Activated T-helper 1 cell treated with anti-CD3 and anti-CD28 coated beads, Interleukin-12 subunit alpha, Interleukin-12 subunit beta, Interleukin-2, Interleukin-4 antibody, amounts not matched to agents 30 ng/mL and 10 ng/mL and 1 ng/mL, durations not matched to agents 14 hours and 24 hours and 36 hours (primary cell): ENCODE data around the gene ZNF780B. TPM values are rescaled to one million over a fixed set of nuclear protein-coding genes. Genes with fewer than 3 reads are reported as not detected.

ENCODE experiments used
- DNase-seq: peaks from one replicate; pipeline ENCODE4 v3.0.0; 2021; ENCODE audit warnings: low spot score
- H3K27ac Mint-ChIP-seq: one replicate; pipeline ENCODE4 v1.8.0; 2021; ENCODE audit warnings: mild to moderate bottlenecking, mixed read lengths
- H3K27me3 Mint-ChIP-seq: one replicate; pipeline ENCODE4 v1.8.0; 2022; ENCODE audit warnings: mild to moderate bottlenecking, moderate library complexity, mixed read lengths; ENCODE audit not compliant: insufficient read depth
- H3K36me3 Mint-ChIP-seq: one replicate; pipeline ENCODE4 v1.8.0; 2021; ENCODE audit warnings: low read depth, mixed read lengths
- H3K4me1 Mint-ChIP-seq: one replicate; pipeline ENCODE4 v1.8.0; 2021; ENCODE audit warnings: low read depth, mixed read lengths
- H3K4me3 Mint-ChIP-seq: one replicate; pipeline ENCODE4 v1.8.0; 2021; ENCODE audit warnings: mild to moderate bottlenecking, moderate library complexity, mixed read lengths
- H3K9me3 Mint-ChIP-seq: one replicate; pipeline ENCODE4 v1.8.0; 2021; ENCODE audit warnings: mixed read lengths
- intact Hi-C: fragments of 100-400 bp; cut with micrococcal nuclease; formaldehyde crosslinking; loops from one replicate; pipeline ENCODE4 v1.15.1; 2024
- total RNA-seq: library from RNA; stranded (reverse); gene quantifications from 2 replicates; pipeline ENCODE4 v1.2.3, GENCODE V29; 2022

ZNF780B gene
- total RNA-seq, 1 donor from 2014 or later, result 29.0 TPM

DNA sequence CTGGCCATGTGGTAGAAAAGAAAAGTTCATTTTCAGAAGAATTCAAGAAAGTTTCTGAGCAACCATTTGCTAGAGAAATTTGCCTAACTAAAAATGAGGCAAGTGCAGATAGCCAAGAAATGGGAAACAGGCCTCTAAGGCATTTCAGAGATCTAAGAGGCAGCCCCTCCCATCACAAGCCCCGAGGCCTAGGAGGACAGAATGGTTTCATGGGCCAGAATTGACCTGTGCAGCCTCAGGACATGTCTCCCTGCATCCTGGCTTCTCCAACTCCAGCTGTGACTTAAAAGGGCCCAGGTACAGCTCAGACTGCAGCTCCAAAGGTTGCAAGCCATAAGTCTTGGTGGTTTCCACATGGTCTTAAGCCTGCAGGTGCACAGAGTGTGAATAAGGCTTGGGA lies 62.4 kb downstream of the ZNF780B start:
- no peak overlapping the region for H3K27ac Mint-ChIP-seq
- H3K27me3 Mint-ChIP-seq, result no peaks in the 10 kb centered on the region
- peaks cover 42% of the 10 kb centered on the region for H3K4me1 Mint-ChIP-seq
- no peak overlapping the region for H3K4me3 Mint-ChIP-seq
- peaks cover 18% of the 10 kb centered on the region for H3K9me3 Mint-ChIP-seq
- peaks cover 34% of the 10 kb centered on the region for H3K36me3 Mint-ChIP-seq
- intact Hi-C loops, result no loop called here
- no peak for DNase-seq

DNA sequence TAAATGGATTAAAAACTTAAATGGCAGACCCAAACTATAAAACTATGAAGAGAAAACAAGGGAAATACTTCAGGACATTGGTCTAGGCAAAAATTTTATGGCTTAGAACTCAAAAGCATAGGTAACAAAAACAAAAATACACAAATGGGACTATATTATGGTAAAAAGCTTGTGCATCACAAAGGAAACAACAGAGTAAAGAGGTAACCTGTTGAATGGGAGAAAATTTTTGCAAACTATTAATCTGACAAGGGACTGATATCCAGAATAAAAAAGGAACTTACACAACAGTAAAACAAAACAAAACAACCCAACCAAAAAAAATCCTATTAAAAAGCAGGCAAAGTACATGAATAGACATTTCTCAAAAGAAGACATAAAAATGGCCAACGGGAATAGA lies 68.4 kb downstream of the ZNF780B start:
- no peak for DNase-seq
- intact Hi-C loops, result no loop called here
- Mint-ChIP-seq H3K4me3 (no peak overlapping the region), H3K4me1 (peaks cover 7% of the 10 kb centered on the region), H3K27ac (no peak overlapping the region), H3K9me3 (peaks cover 42% of the 10 kb centered on the region), H3K36me3 (peaks cover 47% of the 10 kb centered on the region), H3K27me3 (no peaks in the 10 kb centered on the region)

DNA sequence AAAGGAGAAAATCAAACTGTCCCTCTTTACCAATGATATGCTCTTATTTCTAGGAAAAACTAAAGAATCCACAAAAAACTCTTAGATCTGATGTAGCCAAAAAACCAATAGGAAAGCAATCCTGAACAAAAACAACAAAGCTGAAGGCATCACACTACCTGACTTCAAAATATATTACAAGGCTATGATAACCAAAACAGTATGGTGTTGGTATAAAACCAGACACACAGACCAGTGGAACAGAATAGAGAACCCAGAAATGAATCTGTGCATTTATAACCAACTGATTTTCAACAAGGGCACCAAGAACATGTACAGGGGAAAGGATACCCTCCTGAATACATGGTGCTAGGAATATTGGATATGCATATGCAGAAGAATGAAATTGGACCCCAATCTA lies 68.9 kb downstream of the ZNF780B start:
- H3K4me1 Mint-ChIP-seq, result peaks cover 2% of the 10 kb centered on the region
- H3K9me3 Mint-ChIP-seq, result peaks cover 42% of the 10 kb centered on the region
- no peak for DNase-seq
- H3K36me3 Mint-ChIP-seq, result peaks cover 50% of the 10 kb centered on the region
- intact Hi-C loops, result no loop called here
- H3K27ac Mint-ChIP-seq, result no peak overlapping the region
- H3K4me3 Mint-ChIP-seq, result no peak overlapping the region
- no peaks in the 10 kb centered on the region for H3K27me3 Mint-ChIP-seq

DNA sequence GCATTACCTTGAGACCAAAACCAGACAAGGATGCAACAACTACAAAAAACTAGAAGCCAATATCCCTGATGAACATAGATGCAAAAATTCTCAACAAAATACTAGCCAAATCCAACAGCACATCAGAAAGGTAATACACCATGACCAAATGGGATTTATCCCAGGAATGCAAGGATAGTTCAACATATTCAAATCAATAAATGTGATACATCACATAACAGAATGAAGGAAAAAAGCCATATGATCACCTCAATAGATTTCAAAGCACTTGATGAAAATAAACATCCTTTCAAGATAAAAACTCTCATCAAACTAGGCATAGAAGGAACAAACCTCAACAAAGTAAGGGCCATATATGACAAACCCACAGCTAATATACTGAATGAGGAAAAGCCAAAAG lies 69.4 kb downstream of the ZNF780B start:
- Mint-ChIP-seq H3K27me3 (no peaks in the 10 kb centered on the region), H3K4me1 (no peaks in the 10 kb centered on the region), H3K27ac (no peak overlapping the region), H3K9me3 (peaks cover 42% of the 10 kb centered on the region), H3K4me3 (no peak overlapping the region), H3K36me3 (peaks cover 52% of the 10 kb centered on the region)
- no peak for DNase-seq
- intact Hi-C loops, result no loop called here

DNA sequence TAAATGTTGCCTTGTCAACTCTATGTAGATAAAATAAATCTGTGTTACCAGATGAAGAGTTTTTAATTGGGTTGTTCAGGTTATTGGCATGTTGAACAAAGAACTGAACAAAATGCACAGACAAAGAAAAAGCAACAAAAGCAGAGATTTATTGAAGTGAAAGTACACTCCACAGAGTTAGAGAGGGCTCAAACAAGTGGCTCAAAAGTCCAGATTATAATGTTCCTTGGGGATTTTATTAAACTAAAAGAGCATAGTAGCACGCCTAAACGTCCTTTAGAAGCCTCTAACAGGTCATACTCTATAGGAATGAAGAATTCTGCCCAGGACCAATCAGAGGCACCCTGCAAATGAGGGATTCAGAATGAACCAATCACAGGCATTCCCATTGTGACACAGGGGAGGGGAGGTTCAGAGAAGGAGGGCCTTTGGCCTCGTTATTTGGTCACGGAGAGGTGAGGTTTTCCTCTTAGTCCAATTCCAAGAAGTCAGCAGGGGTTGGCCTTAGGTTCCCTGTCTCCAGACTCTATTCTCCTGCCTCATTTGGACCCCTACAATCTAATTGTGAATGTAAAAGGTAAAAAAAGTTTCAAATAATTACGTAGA lies 72.2 kb downstream of the ZNF780B start:
- Mint-ChIP-seq H3K27me3 (no peaks in the 10 kb centered on the region), H3K27ac (no peak overlapping the region), H3K4me3 (no peak overlapping the region), H3K4me1 (no peaks in the 10 kb centered on the region), H3K36me3 (peaks cover 65% of the 10 kb centered on the region), H3K9me3 (peaks cover 42% of the 10 kb centered on the region)
- no peak for DNase-seq
- intact Hi-C loops, result no loop called here

DNA sequence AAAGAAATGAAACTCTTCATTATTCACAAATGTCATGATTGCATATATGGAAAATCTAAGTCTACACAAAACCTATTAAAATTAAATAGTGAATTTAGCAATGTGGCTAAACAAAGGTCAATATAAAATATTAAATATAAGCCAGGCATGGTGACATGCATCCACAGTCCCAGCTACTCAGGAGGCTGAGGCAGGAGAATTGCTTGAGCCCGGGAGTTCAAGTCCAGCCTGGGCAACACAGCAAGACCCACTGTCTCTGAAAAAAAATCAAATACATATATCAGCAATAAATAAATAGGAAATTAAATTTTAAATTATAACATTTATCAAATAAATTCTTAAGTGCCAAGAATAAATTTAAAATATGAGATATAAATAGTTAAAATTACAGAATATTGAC lies 73.1 kb downstream of the ZNF780B start:
- Mint-ChIP-seq H3K4me3 (no peak overlapping the region), H3K27me3 (no peaks in the 10 kb centered on the region), H3K36me3 (peaks cover 73% of the 10 kb centered on the region), H3K9me3 (peaks cover 41% of the 10 kb centered on the region), H3K4me1 (no peaks in the 10 kb centered on the region), H3K27ac (no peak overlapping the region)
- DNase-seq, result no peak
- intact Hi-C loops, result no loop called here

Other genes starting within 250 kb of the ZNF780B start
- 4.2 and 5.5 TPM in 2 replicates for gene DYRK1B, start 222.1 kb downstream of the ZNF780B start, total RNA-seq
- gene FBL, start 209.9 kb downstream of the ZNF780B start, total RNA-seq, result 526 and 528 TPM in 2 replicates
- 2.2 and 3.1 TPM in 2 replicates for gene FCGBP, start 121.6 kb downstream of the ZNF780B start, total RNA-seq
- 189 and 190 TPM in 2 replicates for gene PSMC4, start 85.1 kb downstream of the ZNF780B start, total RNA-seq
- gene ZNF546, start 59.2 kb downstream of the ZNF780B start, total RNA-seq, result 6.1 and 7.1 TPM in 2 replicates
- 14.8 and 16.7 TPM in 2 replicates for gene ZNF780A, start 34.7 kb upstream of the ZNF780B start, total RNA-seq
- gene MAP3K10, start 135.2 kb upstream of the ZNF780B start, total RNA-seq, result 13.8 and 19.8 TPM in 2 replicates
- gene TTC9B, start 162.2 kb upstream of the ZNF780B start, total RNA-seq, result not detected in 2 replicates
- gene CCNP, start 170.5 kb upstream of the ZNF780B start, total RNA-seq, result 0.12 TPM in 1 of 2 replicates, not detected in the other
- gene AKT2, start 229.1 kb upstream of the ZNF780B start, total RNA-seq, result 160 and 170 TPM in 2 replicates